Natural killer cell (primary cell): ENCODE results near the gene LRPAP1. TPM values are rescaled to one million over a fixed set of nuclear protein-coding genes. Genes with fewer than 3 reads are reported as not detected.

Experiments used
- ATAC-seq, 3 donors: fragments of 150-1000 bp in 2 of 3; fragments of 200-7000 bp in 1 of 3; cut with Tn5 transposase; 1 replicate in 1 of 3; 2 replicates in 2 of 3; pipeline ENCODE4 v1.10.0; 2021; ENCODE audit warnings: mild to moderate bottlenecking in 2 of 3, moderate library complexity in 2 of 3
- DNase-seq, 2 donors: peaks; one replicate each; pipeline versions ENCODE4 v3.0.0 to v3.0.0-alpha.2; 2013 to 2021; ENCODE audit warnings: mixed read lengths in 1 of 2
- H3K27ac ChIP-seq: one replicate; pipeline ENCODE4 v1.5.1; 2013; ENCODE audit warnings: mild to moderate bottlenecking, low read length
- H3K27me3 ChIP-seq: one replicate; pipeline ENCODE4 v1.6.1; 2013; ENCODE audit warnings: low read length; ENCODE audit not compliant: control insufficient read depth, insufficient read depth
- H3K36me3 ChIP-seq: one replicate; pipeline ENCODE4 v1.6.1; 2013; ENCODE audit warnings: low read length; ENCODE audit not compliant: control insufficient read depth, insufficient read depth
- H3K4me1 ChIP-seq: one replicate; pipeline ENCODE4 v1.6.1; 2013; ENCODE audit warnings: low read length; ENCODE audit not compliant: control insufficient read depth, insufficient read depth
- H3K4me3 ChIP-seq: one replicate; pipeline ENCODE4 v1.5.1; 2013; ENCODE audit warnings: low read length
- H3K9me3 ChIP-seq: one replicate; pipeline ENCODE4 v1.6.1; 2013; ENCODE audit warnings: low read length; ENCODE audit not compliant: control insufficient read depth, insufficient read depth
- H3K27ac Mint-ChIP-seq, 2 donors: one replicate each; pipeline ENCODE4 v1.8.0; 2022; ENCODE audit warnings: mild to moderate bottlenecking in 2 of 2, mixed read lengths in 2 of 2, moderate library complexity in 1 of 2
- H3K27me3 Mint-ChIP-seq, 2 donors: one replicate each; pipeline ENCODE4 v1.8.0; 2022; ENCODE audit warnings: low read depth in 2 of 2, mixed read lengths in 2 of 2
- H3K36me3 Mint-ChIP-seq: one replicate; pipeline ENCODE4 v1.8.0; 2022; ENCODE audit warnings: mixed read lengths
- H3K4me1 Mint-ChIP-seq, 2 donors: one replicate each; pipeline ENCODE4 v1.8.0; 2022; ENCODE audit warnings: mixed read lengths in 2 of 2
- H3K4me3 Mint-ChIP-seq: one replicate; pipeline ENCODE4 v1.8.0; 2022; ENCODE audit warnings: mild to moderate bottlenecking, moderate library complexity, mixed read lengths
- H3K9me3 Mint-ChIP-seq, 2 donors: one replicate each; pipeline ENCODE4 v1.8.0; 2022; ENCODE audit warnings: mixed read lengths in 2 of 2
- WGBS: methylation state at CpG from one replicate; pipeline ENCODE4 v1.1.7; 2013; ENCODE audit warnings: missing lambda C conversion rate; ENCODE audit not compliant: insufficient coverage; 5-methylcytosine and 5-hydroxymethylcytosine counted together
- intact Hi-C: fragments of 100-400 bp; cut with micrococcal nuclease; formaldehyde crosslinking; loops from one replicate; pipeline ENCODE4 v1.14.2; 2022
- total RNA-seq, 4 donors: library from RNA; stranded (reverse); fragments of 120-200 nt in 1 of 4; gene quantifications; one replicate each; pipeline versions ENCODE4 v1.2.3 to v1.2.4, GENCODE V29; 2013 to 2022
- TF ChIP-seq, protein P1 (sequence below): fragments of 200-600 bp; IDR thresholded peaks from one replicate; pipeline ENCODE4 v1.8.0; 2022; ENCODE audit warnings: antibody characterized with exemption

LRPAP1 gene
- total RNA-seq, 3 donors from 2014 or later (not counting 1 experiment from before 2014, with no cell fraction given), result 85.4 to 93.4 (median 87.3) TPM

DNA sequence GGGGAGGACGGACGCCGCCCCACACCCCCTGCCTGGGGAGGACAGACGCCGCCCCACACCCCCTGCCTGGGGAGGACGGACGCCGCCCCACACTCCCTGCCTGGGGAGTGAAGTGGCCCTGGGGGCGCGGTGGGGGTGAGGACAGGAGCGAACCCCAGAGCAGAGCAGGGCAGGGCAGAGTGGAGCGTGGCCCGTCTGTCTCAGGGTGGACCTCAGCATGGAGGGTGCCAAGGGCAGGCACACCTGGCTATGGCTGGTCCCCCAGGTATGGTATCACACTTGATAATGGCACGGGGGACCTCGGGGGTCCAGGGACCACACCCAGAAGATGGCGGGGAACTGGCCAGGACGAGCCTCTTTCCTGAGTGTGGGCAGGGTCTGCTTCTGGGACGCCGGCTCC is 9.6 kb downstream of the LRPAP1 start:
- Histone ChIP-seq H3K4me1 (peaks cover 2% of the 10 kb centered on the region), H3K27me3 (no peaks in the 10 kb centered on the region), H3K27ac (no peak overlapping the region), H3K9me3 (no peaks in the 10 kb centered on the region), H3K4me3 (no peak overlapping the region), H3K36me3 (peaks cover 63% of the 10 kb centered on the region)
- Mint-ChIP-seq H3K4me3 (no peak overlapping the region), H3K36me3 (no peaks in the 10 kb centered on the region), H3K9me3 (no peaks in the 10 kb centered on the region), H3K27ac (no peak overlapping the region), H3K27me3 (no peaks in the 10 kb centered on the region), H3K4me1 (peaks cover 6 to 22% of the 10 kb centered on the region in 2 donors)
- TF ChIP-seq, protein P1, sequence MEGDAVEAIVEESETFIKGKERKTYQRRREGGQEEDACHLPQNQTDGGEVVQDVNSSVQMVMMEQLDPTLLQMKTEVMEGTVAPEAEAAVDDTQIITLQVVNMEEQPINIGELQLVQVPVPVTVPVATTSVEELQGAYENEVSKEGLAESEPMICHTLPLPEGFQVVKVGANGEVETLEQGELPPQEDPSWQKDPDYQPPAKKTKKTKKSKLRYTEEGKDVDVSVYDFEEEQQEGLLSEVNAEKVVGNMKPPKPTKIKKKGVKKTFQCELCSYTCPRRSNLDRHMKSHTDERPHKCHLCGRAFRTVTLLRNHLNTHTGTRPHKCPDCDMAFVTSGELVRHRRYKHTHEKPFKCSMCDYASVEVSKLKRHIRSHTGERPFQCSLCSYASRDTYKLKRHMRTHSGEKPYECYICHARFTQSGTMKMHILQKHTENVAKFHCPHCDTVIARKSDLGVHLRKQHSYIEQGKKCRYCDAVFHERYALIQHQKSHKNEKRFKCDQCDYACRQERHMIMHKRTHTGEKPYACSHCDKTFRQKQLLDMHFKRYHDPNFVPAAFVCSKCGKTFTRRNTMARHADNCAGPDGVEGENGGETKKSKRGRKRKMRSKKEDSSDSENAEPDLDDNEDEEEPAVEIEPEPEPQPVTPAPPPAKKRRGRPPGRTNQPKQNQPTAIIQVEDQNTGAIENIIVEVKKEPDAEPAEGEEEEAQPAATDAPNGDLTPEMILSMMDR, result no peak
- intact Hi-C loops, result no loop called here
- no peak for ATAC-seq
- no peak for DNase-seq
- 96% methylated on average over 19 of the region's 19 CpGs for WGBS

GRCh38 chr4:3522326-3522640 is 9.9 kb downstream of the LRPAP1 start:
- H3K27ac ChIP-seq, result no peak overlapping the region
- no peaks in the 10 kb centered on the region for H3K4me1 ChIP-seq
- Mint-ChIP-seq H3K4me1 (peaks cover 6 to 19% of the 10 kb centered on the region in 2 donors), H3K27ac (no peak overlapping the region), H3K9me3 (no peaks in the 10 kb centered on the region), H3K27me3 (no peaks in the 10 kb centered on the region), H3K4me3 (no peak overlapping the region), H3K36me3 (no peaks in the 10 kb centered on the region)
- no peak overlapping the region for H3K4me3 ChIP-seq
- no peaks in the 10 kb centered on the region for H3K9me3 ChIP-seq
- peaks cover 67% of the 10 kb centered on the region for H3K36me3 ChIP-seq
- DNase-seq (no peak), ATAC-seq (no peak)
- intact Hi-C loops, result no loop called here
- 88% methylated on average over 15 of the region's 15 CpGs for WGBS
- H3K27me3 ChIP-seq, result no peaks in the 10 kb centered on the region
- TF ChIP-seq, protein P1, result no peak

- no peaks in the 10 kb centered on the region for H3K27me3 ChIP-seq
- no peaks in the 10 kb centered on the region for H3K9me3 ChIP-seq
- no peaks in the 10 kb centered on the region for H3K27me3 Mint-ChIP-seq
- TF ChIP-seq, protein P1, result no peak
- peaks cover 4 to 14% of the 10 kb centered on the region in 2 donors for H3K4me1 Mint-ChIP-seq
- no peak overlapping the region for H3K27ac ChIP-seq
- H3K36me3 Mint-ChIP-seq, result no peaks in the 10 kb centered on the region
- no peak overlapping the region for H3K4me3 ChIP-seq
- ATAC-seq, result no peak
- peaks cover 72% of the 10 kb centered on the region for H3K36me3 ChIP-seq
- H3K9me3 Mint-ChIP-seq, result no peaks in the 10 kb centered on the region
- DNase-seq, result no peak
- WGBS, result over 99% methylated on average over 15 of the region's 16 CpGs
- intact Hi-C loops, result no loop called here
- no peak overlapping the region for H3K4me3 Mint-ChIP-seq
- no peaks in the 10 kb centered on the region for H3K4me1 ChIP-seq
- H3K27ac Mint-ChIP-seq, result no peak overlapping the region
Observed at GRCh38 chr4:3521621-3522325, 10.4 kb downstream of the LRPAP1 start.
